Ishikawa (cell line): ENCODE data around the gene CCDC175.

Experiments used
- CEBPB ChIP-seq: IDR thresholded peaks from 2 replicates; pipeline ENCODE4 v1.6.1; 2012
- CREB1 ChIP-seq: IDR thresholded peaks from 2 replicates; pipeline ENCODE4 v1.6.1; 2012; ENCODE audit warnings: low read depth
- EGR1 ChIP-seq: IDR thresholded peaks from 2 replicates; pipeline ENCODE4 v1.6.1; 2012
- EP300 ChIP-seq: IDR thresholded peaks from 2 replicates; pipeline ENCODE4 v1.6.1; 2012; ENCODE audit warnings: borderline replicate concordance
- FOXM1 ChIP-seq: IDR thresholded peaks from 2 replicates; pipeline ENCODE4 v1.6.1; 2012; ENCODE audit warnings: low read depth, borderline replicate concordance
- NFIC ChIP-seq: IDR thresholded peaks from 2 replicates; pipeline ENCODE4 v1.6.1; 2012
- RAD21 ChIP-seq: IDR thresholded peaks from 2 replicates; pipeline ENCODE4 v1.6.1; 2012; ENCODE audit warnings: low read depth
- YY1 ChIP-seq: IDR thresholded peaks from 2 replicates; pipeline ENCODE4 v1.6.1; 2012; ENCODE audit warnings: low read depth
- ZBTB7A ChIP-seq: IDR thresholded peaks from 2 replicates; pipeline ENCODE4 v1.6.1; 2012; ENCODE audit warnings: low read depth
- TF ChIP-seq, protein P1 (sequence below): IDR thresholded peaks from 2 replicates; pipeline ENCODE4 v1.6.1; 2012; ENCODE audit warnings: low read depth, mild to moderate bottlenecking

DNA sequence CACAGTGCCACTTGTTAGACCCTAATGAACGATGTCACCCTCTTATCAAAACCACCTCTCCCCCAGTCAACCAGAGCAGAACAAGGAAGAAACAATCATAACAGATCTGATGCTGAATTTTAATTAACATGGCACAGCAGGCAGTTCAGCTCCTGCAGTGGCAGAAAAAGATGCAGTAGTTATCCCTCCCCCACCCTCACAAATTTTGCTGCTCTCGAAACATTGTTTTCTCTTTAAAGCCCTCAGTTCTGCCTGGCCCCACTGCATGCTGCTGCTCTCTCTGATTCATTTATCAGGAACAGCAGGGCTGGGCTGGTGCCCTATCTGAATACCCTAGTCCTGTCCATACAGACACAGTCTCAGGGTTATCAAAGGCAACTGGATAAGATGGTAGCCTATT, 12.2 kb downstream of the CCDC175 start:
- TF ChIP-seq, protein P1, sequence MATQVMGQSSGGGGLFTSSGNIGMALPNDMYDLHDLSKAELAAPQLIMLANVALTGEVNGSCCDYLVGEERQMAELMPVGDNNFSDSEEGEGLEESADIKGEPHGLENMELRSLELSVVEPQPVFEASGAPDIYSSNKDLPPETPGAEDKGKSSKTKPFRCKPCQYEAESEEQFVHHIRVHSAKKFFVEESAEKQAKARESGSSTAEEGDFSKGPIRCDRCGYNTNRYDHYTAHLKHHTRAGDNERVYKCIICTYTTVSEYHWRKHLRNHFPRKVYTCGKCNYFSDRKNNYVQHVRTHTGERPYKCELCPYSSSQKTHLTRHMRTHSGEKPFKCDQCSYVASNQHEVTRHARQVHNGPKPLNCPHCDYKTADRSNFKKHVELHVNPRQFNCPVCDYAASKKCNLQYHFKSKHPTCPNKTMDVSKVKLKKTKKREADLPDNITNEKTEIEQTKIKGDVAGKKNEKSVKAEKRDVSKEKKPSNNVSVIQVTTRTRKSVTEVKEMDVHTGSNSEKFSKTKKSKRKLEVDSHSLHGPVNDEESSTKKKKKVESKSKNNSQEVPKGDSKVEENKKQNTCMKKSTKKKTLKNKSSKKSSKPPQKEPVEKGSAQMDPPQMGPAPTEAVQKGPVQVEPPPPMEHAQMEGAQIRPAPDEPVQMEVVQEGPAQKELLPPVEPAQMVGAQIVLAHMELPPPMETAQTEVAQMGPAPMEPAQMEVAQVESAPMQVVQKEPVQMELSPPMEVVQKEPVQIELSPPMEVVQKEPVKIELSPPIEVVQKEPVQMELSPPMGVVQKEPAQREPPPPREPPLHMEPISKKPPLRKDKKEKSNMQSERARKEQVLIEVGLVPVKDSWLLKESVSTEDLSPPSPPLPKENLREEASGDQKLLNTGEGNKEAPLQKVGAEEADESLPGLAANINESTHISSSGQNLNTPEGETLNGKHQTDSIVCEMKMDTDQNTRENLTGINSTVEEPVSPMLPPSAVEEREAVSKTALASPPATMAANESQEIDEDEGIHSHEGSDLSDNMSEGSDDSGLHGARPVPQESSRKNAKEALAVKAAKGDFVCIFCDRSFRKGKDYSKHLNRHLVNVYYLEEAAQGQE: no peak
- TF ChIP-seq EGR1 (no peak), CEBPB (no peak), EP300 (no peak), NFIC (no peak), ZBTB7A (no peak), RAD21 (no peak), CREB1 (no peak), YY1 (no peak), FOXM1 (no peak)
